Measurements from ENCODE around the gene RGS2.

The RGS2 gene

DNA sequence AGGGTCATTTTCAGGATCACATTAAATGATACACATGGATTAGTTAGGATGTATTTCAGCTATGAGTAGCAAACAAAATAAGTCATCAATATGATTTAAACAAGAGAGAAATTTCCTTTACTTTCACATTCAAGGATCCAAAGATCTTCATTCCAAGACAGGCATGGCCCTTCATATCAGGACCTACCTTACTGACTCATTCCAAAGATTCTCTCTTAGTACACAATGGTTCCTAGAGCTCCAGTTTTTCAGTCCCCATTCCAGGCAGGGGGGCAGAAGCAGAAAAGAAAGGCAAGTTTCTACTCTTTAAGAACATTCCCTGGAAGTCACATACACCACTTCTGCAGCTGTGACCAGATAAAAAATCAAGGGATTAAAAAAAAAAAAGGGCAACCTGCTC, 23.7 kb downstream of the RGS2 start:
- no peak for DNase-seq

DNA sequence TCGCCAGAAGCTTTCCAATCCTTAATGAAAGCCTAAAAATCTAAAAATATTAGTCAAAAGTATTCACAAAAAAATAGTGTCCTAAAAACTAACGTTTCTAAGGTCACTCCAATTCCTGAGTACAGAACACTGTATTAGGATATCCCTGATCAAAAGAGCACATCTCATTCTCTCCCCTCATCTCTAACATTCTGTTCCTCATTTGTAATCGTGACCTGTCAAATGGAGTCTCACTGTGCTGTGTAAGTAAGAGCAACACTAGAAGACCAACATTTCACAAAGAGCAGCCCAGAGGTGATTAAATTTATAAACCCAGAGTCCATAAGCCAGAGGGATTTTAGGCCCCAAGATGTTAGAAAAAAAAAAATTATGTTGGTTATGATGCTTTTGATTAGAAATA, 26.3 kb downstream of the RGS2 start:
- DNase-seq: no peak

DNA sequence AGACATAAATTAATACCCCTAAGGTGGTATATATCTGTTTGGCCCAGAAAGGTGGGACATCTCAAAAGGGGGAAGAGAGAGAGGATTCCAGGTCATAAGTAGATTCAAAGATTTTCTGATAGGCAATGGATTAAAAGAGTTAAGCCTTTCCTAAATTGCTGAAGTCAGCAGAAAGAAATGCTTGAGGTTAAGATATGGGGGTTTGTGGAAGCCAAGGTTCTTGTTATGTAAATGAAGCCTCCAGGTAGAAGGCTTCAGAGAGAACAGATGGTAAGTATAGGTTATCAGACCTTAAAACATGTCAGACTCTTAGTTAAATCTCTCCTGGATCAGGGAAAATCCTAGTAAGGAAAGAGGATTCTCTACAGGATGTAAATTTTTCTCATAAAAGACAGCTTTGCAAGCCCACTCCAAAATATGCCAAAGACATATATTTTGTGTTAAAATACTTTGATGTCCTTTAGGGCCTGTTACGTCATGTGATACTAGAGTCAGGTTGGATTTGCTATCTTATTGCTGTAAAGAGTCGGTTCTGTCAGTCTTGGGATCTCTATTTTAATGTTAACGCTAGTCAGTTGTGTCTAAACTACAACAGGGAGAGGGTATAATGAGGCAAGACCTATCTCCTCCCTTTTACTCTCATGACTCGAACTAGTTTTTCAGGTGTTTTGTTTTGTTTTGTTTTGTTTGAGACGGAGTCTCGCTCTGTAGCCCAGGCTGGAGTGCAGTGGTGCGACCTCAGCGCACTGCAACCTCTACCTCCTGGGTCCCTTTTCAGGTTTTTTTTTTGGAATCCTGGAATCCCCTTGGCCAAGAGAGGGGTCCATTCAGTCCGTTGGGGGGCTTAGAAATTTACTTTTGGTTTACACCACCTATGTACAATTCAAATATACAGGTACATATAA, 30.6 kb downstream of the RGS2 start:
- DNase-seq: no peak

DNA sequence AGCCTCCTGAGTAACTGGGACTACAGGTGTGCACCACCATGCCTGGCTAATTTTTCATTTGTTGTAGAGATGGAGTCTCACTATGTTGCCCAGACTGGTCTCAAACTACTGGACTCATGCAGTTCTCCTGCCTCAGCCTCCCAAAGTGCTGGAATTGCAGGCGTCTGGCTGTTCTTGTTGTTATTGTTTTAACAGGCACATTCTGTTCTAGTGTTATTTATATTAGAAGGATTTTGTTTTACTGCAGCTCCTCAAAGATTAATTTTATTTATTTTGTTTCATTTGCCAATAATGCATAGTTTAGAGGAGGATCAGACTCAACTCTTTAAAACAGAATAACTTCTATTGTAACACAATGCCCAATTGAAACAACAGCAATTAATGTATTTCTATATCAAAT, 35.5 kb downstream of the RGS2 start:
- no peak for DNase-seq

DNA sequence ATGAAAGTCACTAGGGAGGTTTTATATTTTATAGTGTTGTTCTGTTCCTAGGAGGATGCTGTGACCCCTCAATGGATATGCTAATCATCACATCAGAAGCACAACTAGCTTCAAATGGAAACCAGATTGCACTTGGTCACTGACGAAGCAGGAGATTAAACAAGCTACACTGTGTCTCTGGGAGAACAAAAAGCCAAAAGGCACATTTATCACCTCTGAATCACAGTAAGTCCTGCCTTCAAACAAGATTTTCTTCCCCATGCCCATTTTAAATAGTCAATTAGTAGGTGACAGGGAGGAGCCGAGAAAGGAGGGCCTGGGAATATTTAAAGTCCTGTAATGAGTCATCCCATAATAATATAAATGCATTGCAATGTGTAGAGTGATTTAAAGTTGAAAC, 38.1 kb downstream of the RGS2 start:
- DNase-seq: no peak

DNA sequence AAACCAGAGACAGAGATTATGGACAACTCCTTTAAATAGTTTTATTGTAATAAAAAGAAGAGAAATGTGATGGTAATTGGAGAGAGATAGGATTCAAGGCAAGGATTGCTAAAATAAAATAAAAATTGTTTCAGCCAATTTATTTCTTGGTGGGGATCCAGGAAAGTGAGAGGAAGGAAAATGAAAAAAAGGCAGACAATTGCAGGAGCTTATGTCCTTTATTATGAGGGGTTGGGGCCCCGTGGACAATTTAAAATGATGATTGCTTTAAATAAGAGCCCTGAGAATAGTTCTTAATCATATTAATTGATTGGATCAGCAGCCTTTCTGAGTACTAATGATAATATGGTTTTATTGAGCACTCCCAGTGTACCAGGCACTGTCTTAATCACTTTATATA, 40.2 kb downstream of the RGS2 start:
- no peak for DNase-seq

DNA sequence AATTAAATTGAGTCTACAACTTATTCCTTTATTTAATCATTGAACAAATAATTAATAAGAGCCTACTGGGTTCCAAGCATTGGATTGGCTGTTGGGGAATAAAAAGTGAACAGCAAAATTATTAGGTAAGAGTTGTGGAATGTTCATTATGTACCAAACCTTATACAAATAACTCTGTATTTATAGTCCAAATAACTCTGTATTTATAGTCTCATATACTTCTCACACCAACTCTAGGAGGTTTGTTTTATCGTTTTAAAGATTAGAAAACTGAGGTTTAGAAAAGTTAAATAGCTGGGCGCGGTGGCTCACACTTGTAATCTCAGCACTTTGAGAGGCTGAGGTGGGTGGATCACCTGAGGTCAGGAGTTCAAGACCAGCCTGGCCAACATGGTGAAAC, 40.6 kb downstream of the RGS2 start:
- DNase-seq: no peak

DNA sequence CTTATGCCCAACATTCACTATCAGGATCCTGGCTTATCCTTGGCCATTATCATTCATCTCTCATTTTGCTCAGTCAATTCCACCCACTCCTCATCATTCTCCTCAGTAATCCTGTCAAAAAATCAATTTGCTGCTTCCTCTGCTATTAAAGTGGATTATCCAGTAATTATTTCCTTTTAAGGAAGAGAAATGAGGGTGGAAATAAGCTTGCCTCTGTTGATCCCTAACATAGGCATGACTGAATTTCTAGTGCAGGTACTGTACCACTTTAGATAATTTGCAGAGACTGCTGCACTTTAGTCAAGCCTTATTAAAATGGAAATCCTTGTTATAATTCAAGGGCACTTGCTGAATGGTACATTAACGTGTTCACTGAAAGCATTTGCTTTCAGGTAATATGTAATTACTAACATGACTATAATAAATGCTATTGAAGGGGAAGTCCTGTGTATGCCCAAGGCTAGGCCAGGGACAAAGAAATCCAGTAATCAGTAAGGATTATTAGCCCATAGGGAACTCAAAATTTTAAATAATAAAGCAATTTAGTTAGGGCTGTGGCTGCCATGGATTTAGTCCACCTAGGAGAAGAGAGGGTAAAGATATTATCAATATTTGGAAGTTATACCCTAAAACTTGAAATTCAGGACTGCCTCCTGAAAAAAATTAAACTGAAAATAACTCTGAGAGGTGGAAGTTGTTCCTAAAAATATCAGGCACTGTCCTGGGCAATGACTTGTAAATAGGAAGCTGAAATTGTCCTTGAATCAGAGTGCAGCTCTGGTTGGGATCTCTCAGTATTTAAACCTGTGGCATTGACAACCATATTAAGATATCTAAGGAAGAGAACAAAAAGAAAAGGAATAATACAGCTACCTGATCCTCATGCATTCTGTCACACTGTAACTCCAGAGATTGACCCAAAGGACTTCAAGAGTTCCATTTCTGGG, 43.4 kb downstream of the RGS2 start:
- no peak for DNase-seq

DNA sequence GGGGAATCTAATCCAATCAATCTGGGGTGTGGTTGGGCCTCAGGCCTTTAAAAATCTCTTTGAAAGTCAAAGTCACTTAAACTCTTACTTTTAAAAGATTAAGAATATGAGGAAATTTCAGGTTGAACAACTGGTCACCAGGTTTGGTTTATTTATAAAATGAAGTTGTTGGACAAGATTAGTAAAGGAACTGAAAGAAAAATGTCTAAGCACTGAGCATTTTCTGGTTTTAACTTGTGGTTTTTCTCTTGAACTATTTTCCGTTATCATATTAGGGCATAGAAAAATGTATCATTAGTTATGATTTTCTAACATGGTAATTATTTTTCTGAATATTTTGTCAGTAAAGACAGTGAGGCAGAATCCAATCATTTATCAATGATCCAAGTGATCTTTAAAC, 49.6 kb downstream of the RGS2 start:
- no peak for DNase-seq

DNA sequence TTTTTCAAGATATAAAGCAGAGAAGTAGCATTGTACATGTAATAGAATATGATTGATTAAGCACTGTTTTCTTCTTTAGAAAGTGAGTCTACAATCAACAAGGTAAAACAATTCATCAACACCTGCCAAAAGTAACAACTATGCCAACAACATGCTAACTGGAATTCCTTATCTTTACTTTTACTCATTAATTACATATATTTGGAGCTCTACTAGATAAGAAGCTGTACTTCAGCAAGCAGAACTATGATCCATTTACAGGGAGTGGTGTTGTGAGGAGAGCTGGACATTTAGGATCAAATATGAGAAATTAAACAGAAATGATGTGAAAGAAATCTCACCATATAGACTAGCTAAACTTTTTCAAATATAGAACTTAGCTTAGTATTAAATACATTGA, 51.0 kb downstream of the RGS2 start:
- no peak for DNase-seq

DNA sequence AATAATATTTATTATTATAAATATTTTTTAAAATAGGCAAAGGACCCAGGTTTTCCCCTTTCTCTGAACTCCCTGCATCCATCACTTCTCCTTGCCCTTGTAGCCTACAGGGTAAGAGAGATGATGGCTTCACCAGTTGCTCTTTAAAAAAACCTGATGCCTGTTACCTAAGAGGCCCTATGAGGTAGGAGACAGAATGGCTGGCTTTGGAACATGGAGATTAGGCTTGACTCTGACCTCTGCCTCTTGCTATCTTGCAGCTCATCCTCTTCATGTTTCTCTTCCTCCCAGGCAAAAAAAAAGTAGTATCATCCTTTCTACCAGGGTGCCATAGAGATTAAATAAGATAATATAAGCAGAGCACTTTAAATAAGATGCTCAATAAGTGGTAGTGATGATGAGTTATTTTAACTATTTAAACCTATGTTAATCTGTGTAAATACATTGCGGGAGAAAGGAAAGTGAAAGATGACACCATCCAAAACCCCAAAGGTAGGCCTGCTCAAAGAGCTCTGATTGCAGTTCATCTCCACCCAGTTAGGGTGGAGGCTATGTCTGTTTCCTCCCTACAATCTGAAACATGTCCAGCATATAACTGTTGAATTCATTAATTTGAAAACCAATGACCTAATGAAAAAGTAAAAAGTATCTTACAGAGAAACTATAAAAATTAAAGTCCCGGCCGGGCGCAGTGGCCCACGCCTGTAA, 51.8 kb downstream of the RGS2 start:
- DNase-seq: no peak

DNA sequence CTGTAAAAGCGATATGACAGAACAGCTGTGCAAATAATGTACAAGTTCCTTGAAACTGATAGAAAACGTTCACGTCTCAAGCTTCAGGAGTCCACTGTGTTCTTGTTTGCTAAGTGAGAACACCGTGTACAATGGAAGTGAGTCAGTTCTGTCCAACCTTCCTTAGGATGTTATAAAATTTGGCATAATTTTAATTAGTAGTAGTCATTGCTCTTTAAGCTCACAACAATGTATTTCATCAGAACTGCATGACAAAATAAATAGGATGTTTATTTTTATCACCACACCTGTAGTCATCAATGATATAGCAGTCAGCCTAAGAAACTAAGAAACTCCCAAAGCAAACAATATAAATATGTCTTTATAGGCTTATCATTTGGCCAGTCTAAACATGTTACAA, 53.0 kb downstream of the RGS2 start:
- no peak for DNase-seq

All from CD4-positive, alpha-beta T cell treated with Interleukin-4 for 4 hours (primary cell).